HG03066 (cell line): Measurements from ENCODE around the gene LMF1.

Experiments used
- ATAC-seq: cut with Tn5 transposase; IDR thresholded peaks from one replicate; pipeline ENCODE4 v1.9.1; 2021; ENCODE audit warnings: low read depth; ENCODE audit not compliant: unreplicated experiment

The LMF1 gene

DNA sequence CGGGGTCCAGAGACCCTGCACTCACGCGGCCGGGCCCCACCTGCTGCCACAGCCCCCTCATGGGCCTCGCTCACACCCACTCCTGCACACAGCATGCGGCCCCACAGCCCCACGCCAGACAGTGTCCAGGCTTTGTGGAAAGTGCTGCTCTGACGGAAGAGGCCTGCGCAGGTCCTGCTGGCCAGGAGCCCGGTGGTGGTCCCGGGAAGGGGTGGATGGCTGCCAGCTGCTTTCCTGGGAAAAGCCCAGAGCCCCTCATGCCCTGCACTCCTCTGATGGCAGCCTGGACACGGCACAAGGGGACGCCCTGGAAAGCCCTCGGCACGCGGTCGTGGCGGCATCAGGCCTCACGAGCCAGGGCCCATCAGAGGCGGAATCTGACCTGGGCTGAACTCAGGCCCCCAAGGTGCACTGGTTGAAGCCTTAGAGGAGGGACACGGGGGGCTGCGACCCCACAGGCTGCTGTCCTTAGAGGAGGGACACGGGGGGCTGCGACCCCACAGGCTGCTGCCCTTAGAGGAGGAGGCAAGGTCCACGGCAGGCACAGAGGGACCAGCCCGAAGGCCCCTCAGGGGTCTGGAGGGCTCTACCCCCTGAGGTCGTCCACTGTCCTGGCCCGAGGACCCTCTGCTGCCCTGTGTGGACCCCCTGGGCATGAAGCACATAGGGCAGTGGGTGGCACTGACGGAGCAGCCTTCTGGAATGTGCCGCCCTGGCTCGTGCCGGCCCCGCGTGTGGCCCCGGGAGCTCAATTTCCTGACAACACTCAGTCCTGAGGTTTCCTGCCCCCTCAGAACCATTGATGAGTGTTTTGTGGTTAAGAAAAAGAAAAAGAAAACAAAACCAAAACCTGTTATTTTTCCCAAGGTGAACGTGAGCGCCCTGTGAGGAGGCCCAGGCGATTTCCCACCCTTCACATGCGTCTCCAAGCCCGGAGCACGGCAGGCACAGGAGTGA is 32.9 kb upstream of the LMF1 start:
- no peak for ATAC-seq

DNA sequence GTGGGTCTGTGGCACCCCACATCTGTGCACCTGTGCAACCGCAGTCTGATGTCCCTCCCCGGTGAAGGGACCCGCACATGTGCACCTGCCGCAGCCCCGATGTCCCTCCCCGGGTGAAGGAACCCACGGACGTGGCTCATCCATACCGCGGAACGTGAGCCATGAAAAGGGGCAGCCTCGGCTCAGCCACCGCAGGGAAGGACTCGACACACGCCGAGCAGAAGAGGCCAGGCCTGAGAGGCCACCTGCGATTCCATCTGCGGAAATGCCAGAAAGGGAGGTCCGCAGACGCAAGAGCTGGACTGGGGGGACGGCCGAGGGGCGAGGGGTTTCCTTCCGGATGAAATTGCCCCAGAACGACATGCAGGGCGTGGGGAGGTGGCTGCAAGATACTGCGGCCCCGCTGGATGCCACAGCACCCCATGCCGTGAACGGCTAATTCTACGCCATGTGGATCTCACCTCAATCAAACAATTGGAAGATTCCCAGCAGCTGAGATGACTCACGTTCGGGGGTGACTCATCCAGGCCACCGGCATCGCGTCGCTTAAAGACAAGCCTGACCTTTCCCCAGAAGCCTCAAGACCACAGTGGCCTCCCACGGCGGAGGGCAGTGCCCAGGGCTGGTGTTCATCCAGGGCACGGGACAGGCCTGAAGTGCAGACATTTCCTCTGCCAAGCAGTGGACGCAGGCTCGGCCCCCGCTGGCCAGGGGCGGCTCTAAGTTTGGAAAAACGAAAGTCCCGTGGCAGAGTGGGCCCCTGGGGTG is 31.8 kb upstream of the LMF1 start:
- no peak for ATAC-seq

DNA sequence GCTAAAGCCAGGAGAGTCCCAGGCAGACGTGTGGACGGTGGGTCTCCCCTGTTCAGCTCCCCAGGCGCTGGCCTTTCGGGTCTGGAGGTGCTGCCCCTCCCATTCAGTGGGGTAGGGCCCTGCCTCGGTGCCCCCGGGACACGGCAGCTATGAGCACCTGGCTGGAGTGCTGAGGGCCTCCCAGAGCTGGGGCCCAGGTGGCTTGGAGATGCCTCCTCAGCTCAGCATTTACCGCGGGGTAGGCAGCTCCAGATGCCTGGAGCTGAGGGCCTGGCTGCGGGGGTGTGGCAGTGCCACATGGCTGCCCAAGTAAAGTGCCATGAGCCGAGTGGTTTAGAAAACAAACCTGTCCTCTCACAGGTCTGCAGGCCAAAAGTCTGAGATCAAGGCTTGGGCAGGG is 30.3 kb upstream of the LMF1 start:
- no peak for ATAC-seq

DNA sequence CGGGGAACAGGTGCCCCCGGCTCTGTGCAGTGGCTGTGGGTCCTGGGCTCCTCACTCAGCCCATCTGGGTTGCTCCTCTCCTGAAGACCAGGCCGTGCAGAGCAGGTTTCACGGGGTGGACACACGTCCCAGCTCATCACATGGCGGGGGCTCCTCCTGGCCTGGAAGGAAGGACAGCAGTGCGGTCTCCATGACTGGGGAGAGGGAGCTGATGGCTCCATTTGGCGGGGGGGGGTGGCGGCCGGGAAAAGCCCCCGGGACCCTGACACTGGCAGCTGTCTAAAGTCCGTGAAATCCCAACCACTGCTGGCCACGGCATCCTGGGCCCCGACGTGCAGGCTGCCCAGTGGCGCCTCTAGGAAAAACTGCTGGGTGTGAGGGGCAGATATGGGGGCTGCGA is 29.8 kb upstream of the LMF1 start:
- no peak for ATAC-seq

DNA sequence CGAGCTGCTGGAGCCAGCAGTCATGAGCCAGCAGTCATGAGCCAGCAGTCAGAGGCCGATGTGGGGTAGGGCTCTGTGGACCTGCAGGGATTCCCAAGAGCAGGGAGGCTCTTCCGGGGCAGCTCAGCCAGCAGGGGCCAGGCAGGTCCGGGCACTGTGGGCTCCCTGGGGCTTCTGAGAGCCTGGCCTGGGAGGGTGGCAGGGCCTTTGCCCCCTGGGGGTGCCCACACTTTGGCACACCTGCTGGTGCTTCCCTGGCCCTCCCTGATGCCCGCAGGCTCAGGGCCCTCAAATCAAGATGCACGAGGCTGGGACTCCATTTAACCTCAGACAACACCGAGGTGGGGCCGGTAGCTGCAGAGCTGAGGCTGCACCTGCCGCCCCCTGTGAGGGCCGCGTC is 28.9 kb upstream of the LMF1 start:
- ATAC-seq: no peak

DNA sequence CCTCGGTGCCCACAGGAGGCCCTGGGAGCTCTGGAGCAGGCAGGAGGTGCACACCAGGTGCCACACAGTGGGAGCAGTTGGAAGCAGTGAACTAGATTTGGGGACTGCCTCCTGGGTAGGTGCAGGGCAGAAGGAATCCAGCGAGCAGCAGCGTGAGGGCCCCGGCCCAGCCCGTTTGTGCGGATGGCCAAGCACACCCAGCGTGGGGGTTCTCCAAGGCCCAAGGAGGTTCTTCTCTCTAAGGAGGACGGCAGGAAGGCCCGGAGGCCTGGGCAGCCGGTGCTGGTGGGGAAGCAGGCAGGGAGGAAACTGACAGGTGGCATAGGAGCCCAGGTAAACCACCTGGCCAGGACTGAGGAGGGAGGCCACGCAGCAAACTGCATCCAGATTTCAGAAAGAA is 27.8 kb upstream of the LMF1 start:
- ATAC-seq: no peak

DNA sequence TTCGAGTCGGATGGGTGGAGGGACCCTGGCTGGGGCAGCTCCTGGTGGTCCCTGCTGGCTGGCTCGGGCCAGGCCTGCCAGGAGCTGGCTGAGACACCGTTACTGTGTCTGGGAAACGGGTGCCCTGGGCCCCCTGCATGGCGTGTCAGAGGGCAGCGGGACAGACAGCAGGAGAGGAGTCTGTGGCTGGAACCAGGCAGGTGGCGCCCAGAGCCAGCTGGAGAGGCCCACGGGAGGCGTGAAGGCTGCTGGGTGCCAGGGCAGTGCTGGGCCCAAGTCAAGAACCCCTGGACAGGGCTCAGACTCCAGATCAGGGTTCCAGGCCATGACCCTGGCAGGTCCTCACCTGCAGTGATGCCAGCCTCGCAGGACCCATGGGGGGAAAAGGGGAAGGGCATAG is 27.4 kb upstream of the LMF1 start:
- no peak for ATAC-seq

DNA sequence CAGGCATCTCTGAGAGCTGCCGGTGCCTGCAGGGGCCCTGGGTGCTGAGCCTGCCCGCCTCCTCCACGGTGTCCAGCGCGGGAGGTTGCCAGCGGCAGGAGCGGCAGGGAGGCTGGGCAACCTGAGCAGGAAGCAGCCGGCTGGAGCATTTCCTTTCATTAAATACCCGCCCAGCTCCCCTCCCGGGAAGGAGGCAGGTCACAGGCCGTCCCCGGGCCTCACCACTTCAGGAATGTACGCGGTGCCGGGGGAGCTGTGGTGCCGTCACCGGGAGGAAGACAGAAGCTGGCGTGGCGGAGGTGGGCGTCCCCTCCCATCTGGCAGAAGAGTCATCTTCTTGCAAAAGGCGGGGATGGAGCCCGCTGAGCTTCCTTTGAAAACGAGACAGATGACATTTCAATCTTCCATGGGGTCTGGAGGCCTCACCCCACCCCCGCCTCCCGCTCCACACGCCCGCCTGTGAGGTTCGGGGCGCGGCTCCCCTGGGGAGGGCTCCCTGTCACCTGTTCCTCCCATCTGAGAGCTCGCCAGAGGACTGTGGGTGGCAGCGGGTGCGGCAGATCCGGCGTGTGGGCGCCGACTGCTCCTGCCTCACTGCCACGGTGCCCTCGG is 26.8 kb upstream of the LMF1 start:
- ATAC-seq: no peak

DNA sequence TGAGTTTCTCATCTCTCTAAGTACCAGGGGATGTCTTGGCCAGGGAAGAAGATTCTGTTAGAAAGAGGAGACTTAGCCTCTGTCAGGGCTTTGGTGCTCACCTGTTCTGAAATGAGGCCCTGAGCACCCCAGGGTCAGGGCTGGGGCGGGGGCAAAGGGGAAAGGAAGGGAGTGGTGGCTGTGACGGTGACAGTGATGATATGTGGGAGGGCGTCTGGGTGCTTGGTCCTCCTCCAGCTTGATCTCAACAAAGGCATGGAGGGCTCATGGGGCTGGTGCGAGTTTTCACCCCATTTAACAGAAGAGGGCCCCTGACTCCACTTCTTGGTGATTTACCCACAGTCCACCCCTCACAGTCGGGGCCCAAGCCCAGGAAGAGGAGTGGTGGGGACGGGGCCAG is 25.9 kb upstream of the LMF1 start:
- no peak for ATAC-seq

DNA sequence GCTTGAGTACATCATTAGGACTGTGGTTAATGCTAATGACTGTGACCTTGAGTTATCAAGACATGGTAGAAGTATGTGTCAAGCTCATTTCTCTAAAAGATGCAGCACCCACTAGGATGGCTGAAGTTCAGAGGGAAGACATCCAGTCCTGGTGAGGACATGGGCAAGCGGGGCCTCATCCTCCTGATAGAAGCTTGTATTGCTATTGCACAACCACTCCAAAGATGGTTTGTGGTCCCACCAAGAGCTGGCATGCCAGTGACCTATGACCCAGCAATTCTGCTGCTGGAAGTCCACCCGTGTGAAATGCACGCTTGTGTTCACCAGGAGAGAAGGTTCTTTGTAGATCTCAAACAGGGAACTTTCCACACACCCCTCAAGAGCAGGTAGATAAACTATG is 25.0 kb upstream of the LMF1 start:
- no peak for ATAC-seq

DNA sequence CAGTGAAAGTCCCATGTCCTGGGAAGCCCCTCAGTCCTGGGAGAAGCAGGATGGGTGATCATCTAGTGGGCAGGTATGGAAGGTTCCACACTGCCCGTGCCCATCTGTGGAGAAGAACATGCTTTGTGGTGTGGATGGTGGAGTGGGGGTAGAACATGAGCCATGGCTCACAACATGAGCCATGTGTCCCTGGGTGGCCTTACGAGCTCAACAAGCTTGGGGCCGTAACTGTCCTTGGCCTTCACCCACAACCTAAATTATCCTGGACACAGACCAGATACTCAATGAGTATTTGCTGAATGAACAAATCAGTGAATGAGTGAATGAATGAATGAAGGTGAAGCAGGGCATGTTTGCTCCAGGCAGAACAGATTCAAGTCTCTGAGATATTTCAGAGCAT is 24.3 kb upstream of the LMF1 start:
- no peak for ATAC-seq

DNA sequence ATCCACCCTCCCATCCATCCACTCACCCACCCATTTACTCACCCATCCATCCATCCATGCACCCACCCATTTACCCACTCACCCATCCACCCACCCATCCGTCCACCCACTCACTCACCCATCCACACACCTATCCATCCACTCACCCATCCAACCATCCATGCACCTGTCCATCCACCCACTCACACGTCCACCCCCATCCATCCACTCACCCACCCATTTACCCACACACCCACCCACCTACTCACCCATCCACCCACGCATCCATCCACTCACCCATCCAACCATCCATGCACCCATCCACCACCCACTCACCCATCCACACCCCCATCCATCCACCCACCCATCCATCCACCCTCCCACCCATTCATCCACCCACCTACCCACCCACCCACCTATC is 22.9 kb upstream of the LMF1 start:
- ATAC-seq: no peak

DNA sequence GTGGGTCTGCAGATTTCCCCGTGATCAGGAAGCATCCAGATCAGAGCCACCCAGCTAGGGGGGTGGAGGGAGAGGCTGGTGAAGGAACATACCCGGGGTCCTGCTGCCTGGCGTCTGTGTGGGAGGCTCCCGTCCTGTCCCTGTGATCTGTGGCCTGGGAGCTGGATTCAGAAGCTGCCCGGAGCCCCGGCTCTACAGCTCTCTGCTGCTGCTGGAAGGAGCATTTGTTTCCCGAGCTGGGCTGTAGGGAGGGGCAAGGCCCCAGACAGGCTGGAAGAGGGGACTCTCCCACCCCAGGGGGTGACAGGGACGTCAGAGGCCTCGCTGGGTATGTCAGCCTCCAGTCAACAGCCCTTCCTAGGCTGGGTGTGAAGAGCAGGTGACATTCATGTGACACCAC is 21.0 kb upstream of the LMF1 start:
- no peak for ATAC-seq

DNA sequence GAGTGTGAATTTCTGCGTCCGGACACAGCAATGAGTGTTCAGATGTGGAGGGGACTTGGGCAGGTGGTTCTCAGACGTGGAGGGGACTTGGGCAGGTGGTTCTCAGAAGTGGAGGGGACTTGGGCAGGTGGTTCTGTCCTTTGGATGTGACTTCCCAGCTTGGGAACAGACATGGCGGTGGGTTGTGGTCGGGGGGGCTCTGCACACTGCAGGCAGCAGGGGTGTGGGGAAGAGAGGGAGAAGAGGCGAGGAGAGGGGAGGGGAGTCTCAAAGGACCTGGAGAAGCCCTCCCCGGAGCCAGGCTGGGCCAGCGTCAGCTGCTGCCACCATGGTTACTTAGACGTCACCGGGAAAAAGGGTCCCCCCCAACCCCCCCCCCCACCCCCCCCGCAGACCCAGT is 20.6 kb upstream of the LMF1 start:
- ATAC-seq: no peak

DNA sequence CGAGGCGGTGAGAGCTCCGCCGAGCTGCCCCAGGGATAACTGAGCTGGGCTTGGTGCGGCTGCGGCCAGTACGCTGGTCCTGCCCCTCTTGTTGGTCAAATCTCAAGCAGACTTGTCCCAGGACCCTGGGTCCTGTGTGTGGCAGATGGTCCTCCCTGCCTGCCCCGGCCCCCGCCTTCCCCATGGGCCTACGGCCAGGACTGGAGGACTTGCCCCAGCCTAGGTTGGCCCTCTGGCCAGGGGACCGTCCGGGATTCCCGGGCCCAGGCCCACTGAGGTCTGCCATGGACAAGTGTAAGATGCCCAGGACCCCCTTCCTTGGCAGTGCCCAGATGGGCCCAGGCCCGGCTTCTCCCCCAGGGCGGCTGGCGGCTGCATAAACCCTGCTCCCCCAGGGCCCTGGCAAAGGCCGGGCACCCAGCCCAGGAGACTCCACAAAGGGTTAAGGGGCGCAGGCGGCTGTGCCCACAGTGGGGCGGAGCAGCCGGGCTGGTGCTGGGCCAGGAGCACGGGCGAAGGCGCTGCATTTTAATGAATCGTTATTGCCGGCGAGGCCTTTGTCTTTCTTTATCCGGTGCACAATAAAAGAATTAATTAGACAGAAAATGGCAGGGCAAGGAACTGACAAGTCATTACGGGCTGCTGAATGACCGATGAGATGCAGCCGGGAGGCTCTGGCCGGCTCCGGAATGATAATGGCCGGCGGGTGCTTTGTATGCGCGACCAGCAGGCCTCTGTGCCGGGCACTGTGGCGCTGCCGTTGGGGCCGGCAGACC is 19.9 kb upstream of the LMF1 start:
- no peak for ATAC-seq

DNA sequence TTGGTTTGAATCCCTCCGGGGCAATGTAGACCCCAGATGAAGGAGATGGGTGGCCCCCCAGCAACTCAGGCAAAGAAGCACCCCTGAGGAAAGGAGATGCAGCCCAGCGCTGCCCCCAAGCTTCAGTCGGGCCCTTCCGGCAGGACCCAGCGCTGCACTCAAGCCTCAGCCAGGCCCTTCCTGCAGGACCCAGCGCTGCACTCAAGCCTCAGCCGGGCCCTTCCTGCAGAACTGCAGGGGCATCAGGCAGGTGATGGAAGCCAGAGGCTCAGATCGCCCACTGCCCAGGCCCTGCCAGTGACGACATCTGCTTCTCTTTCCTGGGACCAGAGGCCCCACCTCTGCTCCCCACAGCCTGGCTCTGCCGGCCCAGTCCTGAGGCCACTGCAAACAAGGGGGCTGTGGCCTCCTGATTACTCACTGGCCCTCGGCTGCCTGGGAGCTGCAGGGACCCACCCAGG is 18.6 kb upstream of the LMF1 start:
- no peak for ATAC-seq

DNA sequence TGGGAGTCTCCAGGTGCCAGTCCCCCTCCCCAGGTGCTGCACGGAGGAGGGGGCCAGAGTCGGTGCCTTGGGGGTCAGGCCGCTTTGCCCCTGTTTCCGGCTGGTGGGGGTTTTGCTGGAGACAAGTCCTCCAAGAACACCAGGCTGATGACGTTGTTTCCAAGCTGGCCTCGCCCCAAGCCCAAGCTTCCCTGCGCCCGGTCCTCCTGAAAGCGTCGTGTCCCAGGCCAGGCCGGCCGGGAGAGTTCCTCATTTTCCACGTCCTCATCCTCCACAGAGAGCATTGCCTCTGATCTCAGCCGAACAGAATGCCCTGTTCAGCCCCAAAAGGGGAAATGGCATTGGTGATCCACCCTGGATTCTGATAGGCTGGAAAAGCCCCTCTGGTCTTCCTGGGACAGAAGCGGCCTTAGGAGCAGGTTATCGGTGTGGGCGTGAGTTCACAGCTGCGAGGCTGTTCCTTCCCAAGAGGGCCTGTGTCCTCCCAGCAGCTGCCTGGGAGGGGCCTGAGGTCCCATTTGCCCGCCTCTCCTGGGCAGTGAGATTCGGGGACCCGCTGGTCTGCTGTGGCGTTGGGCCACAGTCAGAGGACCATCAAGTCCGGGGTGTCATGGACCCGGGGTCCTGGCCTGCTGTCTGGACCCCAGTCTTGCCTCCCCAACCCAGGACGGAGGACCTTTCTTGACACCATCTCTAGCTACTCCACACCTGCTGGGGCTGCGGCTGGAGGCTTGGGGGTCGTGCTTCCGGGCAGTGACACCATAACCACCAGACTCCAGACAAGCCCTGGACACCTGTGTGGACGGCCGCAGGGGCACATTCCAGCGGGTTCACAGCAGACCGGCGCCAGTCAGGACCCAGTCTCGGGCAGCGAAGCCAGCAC is 17.9 kb upstream of the LMF1 start:
- no peak for ATAC-seq

DNA sequence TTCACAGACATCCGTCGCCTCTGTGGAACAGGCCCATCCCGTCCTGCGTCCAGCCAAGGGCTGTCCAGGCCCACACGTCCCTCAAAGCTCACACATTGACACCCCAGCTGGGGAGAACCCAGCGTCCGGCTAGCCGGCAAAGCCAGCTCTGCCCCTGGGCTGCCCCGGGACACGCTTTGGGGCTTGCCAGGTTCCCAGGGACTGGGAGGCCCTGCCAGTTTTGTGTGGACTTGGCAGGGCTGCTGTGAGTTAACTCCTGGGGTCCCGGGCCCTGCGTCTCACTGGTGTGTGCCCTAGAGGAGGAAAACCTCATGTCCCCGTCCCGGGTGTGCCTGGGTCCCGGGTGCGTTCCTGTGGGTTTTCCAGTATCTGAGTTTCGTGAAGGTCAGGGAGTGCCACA is 17.1 kb upstream of the LMF1 start:
- ATAC-seq: no peak

DNA sequence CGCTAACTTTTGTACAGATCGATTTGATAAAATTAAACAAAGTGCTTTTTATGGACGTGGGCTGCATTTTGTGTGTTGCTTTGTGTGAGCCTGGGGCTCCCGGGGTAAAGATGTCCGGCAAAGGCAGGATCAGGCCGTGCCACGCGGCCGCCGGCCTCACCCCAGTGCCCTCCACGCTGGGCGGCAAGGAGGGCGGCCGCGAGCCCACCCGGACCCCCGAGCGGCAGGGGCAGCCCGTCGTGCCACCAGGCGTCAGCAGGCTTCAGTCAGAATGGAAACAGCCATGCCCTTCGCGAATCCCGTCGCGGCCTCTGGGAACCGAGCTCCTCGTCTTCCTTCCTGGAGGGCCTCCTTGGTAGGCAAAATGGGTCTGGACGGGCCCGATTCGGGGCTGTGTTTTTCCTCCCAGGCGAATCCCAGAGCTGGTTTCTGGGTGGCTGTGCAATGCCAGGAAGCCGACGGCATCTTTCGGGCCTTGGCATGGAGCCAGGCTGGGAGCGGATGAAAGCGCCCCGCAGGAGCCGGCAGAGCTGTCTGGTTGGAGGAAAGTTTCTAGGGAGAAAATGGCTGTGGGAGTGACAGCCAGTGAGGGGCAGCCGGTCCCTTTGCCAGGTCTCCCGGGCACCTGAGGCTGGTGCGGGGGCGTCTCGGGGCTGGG is 16.3 kb upstream of the LMF1 start:
- ATAC-seq: no peak
